Measurements from ENCODE around the gene SCTR. TPM values are rescaled to one million over a fixed set of nuclear protein-coding genes. Genes with fewer than 3 reads are reported as not detected.
A peak's percentile ranks its signal among the peaks of the same experiment; 100 is the strongest.

The SCTR gene
- total RNA-seq, 1 experiment from 2014 or later = not detected

DNA sequence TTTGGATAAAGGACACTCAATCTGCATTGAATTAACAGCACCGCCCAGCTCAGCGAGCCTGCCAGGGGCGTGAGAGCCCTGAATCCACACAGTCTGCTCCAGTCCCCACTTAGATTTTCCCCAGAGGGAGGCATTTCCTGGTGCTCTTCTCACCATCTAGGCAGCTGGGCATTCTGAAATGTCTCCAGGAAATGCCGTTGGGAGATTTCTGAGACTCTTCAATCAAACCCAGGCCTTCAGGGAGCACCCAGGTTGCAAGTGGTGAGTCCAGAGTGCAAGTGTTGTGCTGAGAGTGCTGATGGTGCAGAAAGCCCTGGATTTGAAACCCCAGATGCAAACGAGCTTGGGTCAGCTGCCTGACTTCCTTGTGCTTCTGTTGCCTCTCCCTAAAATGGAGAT lies 116.1 kb downstream of the SCTR start:
- no TSS peak for BruUV-seq (replicated peaks)
- ChIA-PET POLR2A (no interaction called here), CTCF (interaction anchor here (0.7 kb wide), 1 partner anchor 24 kb away, joined by 6 read pairs; the partner anchor contains the start of gene TMEM37)
- Histone ChIP-seq H3K27me3 (ENCODE audit: control insufficient read depth, insufficient read depth, low read length) (no peaks in the 10 kb centered on the region), H3K4me1 (ENCODE audit: control insufficient read depth, insufficient read depth, low read length) (no peaks in the 10 kb centered on the region), H3K9me3 (ENCODE audit: control insufficient read depth, insufficient read depth, low read depth, low read length) (no peaks in the 10 kb centered on the region), H3K27ac (ENCODE audit: low read length) (no peak overlapping the region), H3K36me3 (ENCODE audit: control insufficient read depth, insufficient read depth, low read length) (no peaks in the 10 kb centered on the region), H3K4me3 (ENCODE audit: low read depth in 2 of 2, low read length in 2 of 2) (no peak overlapping the region)
- DNase-seq (ENCODE audit: low read depth, low spot score) = no peak
- TF ChIP-seq SIN3A (IDR thresholded peaks at IDR 0.05; ENCODE audit: borderline replicate concordance, insufficient read depth, low read depth, low read length) = no peak
- no peak for TF ChIP-seq TCF7L2 (IDR thresholded peaks at IDR 0.05; ENCODE audit: low read depth, low read length)
- TF ChIP-seq, protein P1, sequence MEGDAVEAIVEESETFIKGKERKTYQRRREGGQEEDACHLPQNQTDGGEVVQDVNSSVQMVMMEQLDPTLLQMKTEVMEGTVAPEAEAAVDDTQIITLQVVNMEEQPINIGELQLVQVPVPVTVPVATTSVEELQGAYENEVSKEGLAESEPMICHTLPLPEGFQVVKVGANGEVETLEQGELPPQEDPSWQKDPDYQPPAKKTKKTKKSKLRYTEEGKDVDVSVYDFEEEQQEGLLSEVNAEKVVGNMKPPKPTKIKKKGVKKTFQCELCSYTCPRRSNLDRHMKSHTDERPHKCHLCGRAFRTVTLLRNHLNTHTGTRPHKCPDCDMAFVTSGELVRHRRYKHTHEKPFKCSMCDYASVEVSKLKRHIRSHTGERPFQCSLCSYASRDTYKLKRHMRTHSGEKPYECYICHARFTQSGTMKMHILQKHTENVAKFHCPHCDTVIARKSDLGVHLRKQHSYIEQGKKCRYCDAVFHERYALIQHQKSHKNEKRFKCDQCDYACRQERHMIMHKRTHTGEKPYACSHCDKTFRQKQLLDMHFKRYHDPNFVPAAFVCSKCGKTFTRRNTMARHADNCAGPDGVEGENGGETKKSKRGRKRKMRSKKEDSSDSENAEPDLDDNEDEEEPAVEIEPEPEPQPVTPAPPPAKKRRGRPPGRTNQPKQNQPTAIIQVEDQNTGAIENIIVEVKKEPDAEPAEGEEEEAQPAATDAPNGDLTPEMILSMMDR (IDR thresholded peaks at IDR 0.05) = no peak
- no peak for TF ChIP-seq REST (IDR thresholded peaks at IDR 0.05; ENCODE audit: insufficient read depth in 1 of 2, low read depth in 2 of 2, low read length in 1 of 2)
- no peak for TF ChIP-seq POLR2AphosphoS5 (IDR thresholded peaks at IDR 0.05; ENCODE audit: low read depth, low read length)
- in situ Hi-C loops (cut with HindIII; ENCODE audit: low pct_unique_long_range_greater_than_20kb, low sequenced_read_pairs) = no loop called here
- peak; percentile 67; the same call in 1 of the 2 replicates for ATAC-seq
- intact Hi-C loops (cut with micrococcal nuclease; ENCODE audit: unreplicated experiment) = loop anchor here (2.0 kb wide), 1 partner anchor 253 kb away; no protein-coding TSS in a partner anchor

- no peaks in the 10 kb centered on the region for H3K9me3 ChIP-seq (ENCODE audit: control insufficient read depth, insufficient read depth, low read depth, low read length)
- no peaks in the 10 kb centered on the region for H3K4me1 ChIP-seq (ENCODE audit: control insufficient read depth, insufficient read depth, low read length)
- in situ Hi-C loops (cut with HindIII; ENCODE audit: low pct_unique_long_range_greater_than_20kb, low sequenced_read_pairs) = no loop called here
- DNase-seq (ENCODE audit: low read depth, low spot score) (peak; percentile 35), ATAC-seq (peak; percentile 88)
- no peak overlapping the region for H3K4me3 ChIP-seq (ENCODE audit: low read depth in 2 of 2, low read length in 2 of 2)
- H3K27ac ChIP-seq (ENCODE audit: low read length) = no peak overlapping the region
- intact Hi-C loops (cut with micrococcal nuclease; ENCODE audit: unreplicated experiment) = loop anchor here (1.0 to 2.0 kb wide), 2 partner anchors 69 to 253 kb away; no protein-coding TSS in a partner anchor
- ChIA-PET POLR2A (no interaction called here), CTCF (interaction anchor here (0.7 to 1.1 kb wide), 2 partner anchors 8 to 24 kb away, joined by 4 to 6 read pairs; partner anchors contain the start of gene TMEM37)
- no peak for TF ChIP-seq POLR2AphosphoS5 (IDR thresholded peaks at IDR 0.05; ENCODE audit: low read depth, low read length)
- TF ChIP-seq, protein P1 (IDR thresholded peaks at IDR 0.05) = peak; percentile 91
- no peaks in the 10 kb centered on the region for H3K27me3 ChIP-seq (ENCODE audit: control insufficient read depth, insufficient read depth, low read length)
- BruUV-seq (replicated peaks) = no TSS peak
- H3K36me3 ChIP-seq (ENCODE audit: control insufficient read depth, insufficient read depth, low read length) = no peaks in the 10 kb centered on the region
Measured at GRCh38 chr2:119407430-119408220, 116.7 kb downstream of the SCTR start.

Data from Panc1 (cell line).